Activated naive CD8-positive, alpha-beta T cell treated with anti-CD3 and anti-CD28 coated beads, Interleukin-2, amount 10 ng/mL, durations not matched to agents 7 days and 5 days (primary cell): Measurements from ENCODE around the gene TLL2. TPM values are rescaled to one million over a fixed set of nuclear protein-coding genes. Genes with fewer than 3 reads are reported as not detected.

Experiments
- ATAC-seq: fragments of 150-1000 bp; cut with Tn5 transposase; one replicate; pipeline ENCODE4 v1.10.0; 2021; ENCODE audit warnings: low read depth, moderate library complexity
- POLR2A ChIA-PET: fragments of 350-600 bp; sonication (Branson Sonifier 250); formaldehyde crosslinking; loops from one replicate; lab custom pipeline; 2021; ENCODE audit warnings: antibody characterized with exemption; lab: Charles Lee
- DNase-seq: peaks from one replicate; pipeline ENCODE4 v3.0.0; 2021
- H3K27ac Mint-ChIP-seq: one replicate; pipeline ENCODE4 v1.8.0; 2022; ENCODE audit warnings: mild to moderate bottlenecking, mixed read lengths
- H3K27me3 Mint-ChIP-seq: one replicate; pipeline ENCODE4 v1.8.0; 2022; ENCODE audit warnings: mild to moderate bottlenecking, moderate library complexity, mixed read lengths
- H3K36me3 Mint-ChIP-seq: one replicate; pipeline ENCODE4 v1.8.0; 2021; ENCODE audit warnings: mild to moderate bottlenecking, mixed read lengths
- H3K4me1 Mint-ChIP-seq: one replicate; pipeline ENCODE4 v1.8.0; 2021; ENCODE audit warnings: mixed read lengths
- H3K4me3 Mint-ChIP-seq: one replicate; pipeline ENCODE4 v1.8.0; 2022; ENCODE audit warnings: mild to moderate bottlenecking, moderate library complexity, mixed read lengths
- H3K9me3 Mint-ChIP-seq: one replicate; pipeline ENCODE4 v1.8.0; 2021; ENCODE audit warnings: mixed read lengths
- total RNA-seq, 2 experiments: library from RNA; stranded (reverse); gene quantifications; one replicate each; pipeline ENCODE4 v1.2.3, GENCODE V29; 2021

Gene TLL2
- total RNA-seq, 2 experiments from 2014 or later: not detected

DNA sequence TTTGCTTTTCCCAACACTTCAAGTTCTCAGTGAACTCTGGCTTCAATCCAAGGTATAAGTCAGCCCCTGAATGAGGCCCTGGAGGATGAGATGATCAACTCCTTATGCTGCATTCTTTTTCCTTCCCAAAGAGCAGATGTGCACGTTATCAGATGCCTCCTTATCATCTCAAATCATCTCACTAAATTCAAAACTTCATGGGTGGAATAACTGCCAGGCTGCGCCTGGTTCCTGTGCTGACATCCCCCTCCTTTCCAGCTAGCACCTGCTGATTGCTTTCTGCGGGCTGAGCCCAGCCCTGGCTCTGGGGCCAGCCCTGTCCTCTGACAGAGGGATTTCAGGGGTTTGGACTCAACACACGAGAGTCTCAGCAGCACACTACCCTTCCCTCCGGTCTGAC lies 44.9 kb downstream of the TLL2 start:
- peaks cover 18% of the 10 kb centered on the region for H3K27me3 Mint-ChIP-seq
- POLR2A ChIA-PET: no interaction called here
- ATAC-seq (no peak), DNase-seq (no peak)
- no peaks in the 10 kb centered on the region for H3K36me3 Mint-ChIP-seq
- H3K27ac Mint-ChIP-seq: no peak overlapping the region
- H3K9me3 Mint-ChIP-seq: no peaks in the 10 kb centered on the region
- H3K4me1 Mint-ChIP-seq: peaks cover 3% of the 10 kb centered on the region
- H3K4me3 Mint-ChIP-seq: no peak overlapping the region

DNA sequence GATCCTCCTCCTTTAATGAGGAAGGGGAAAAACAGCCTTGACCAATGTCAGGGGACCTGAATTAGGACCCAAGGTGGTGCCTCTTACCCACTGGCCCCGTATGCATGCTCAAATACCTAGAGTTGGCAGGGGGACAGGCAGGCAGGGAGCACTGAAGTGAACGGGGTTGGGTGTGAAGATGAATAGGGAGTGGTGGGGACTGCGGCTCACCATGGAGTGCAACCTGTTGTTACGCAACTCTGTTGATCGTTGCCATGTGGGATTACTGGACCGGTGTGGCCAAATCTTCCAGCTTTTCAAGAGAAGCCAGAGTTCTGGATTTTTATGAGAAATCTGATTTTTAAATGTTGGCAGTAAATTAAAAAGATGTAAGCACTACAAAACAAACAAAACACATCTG lies 48.1 kb downstream of the TLL2 start:
- POLR2A ChIA-PET: no interaction called here
- DNase-seq: no peak
- H3K4me3 Mint-ChIP-seq: no peak overlapping the region
- H3K27me3 Mint-ChIP-seq: peaks cover 17% of the 10 kb centered on the region
- no peaks in the 10 kb centered on the region for H3K36me3 Mint-ChIP-seq
- H3K4me1 Mint-ChIP-seq: peaks cover 3% of the 10 kb centered on the region
- no peak overlapping the region for H3K27ac Mint-ChIP-seq
- H3K9me3 Mint-ChIP-seq: peaks cover 6% of the 10 kb centered on the region
- no peak for ATAC-seq

GRCh38 chr10:96463562-96463961 lies 50.2 kb downstream of the TLL2 start:
- DNase-seq (no peak), ATAC-seq (no peak)
- Mint-ChIP-seq H3K4me3 (no peak overlapping the region), H3K9me3 (peaks cover 10% of the 10 kb centered on the region), H3K27me3 (peaks cover 21% of the 10 kb centered on the region), H3K4me1 (no peaks in the 10 kb centered on the region), H3K36me3 (no peaks in the 10 kb centered on the region), H3K27ac (no peak overlapping the region)
- POLR2A ChIA-PET: no interaction called here

DNA sequence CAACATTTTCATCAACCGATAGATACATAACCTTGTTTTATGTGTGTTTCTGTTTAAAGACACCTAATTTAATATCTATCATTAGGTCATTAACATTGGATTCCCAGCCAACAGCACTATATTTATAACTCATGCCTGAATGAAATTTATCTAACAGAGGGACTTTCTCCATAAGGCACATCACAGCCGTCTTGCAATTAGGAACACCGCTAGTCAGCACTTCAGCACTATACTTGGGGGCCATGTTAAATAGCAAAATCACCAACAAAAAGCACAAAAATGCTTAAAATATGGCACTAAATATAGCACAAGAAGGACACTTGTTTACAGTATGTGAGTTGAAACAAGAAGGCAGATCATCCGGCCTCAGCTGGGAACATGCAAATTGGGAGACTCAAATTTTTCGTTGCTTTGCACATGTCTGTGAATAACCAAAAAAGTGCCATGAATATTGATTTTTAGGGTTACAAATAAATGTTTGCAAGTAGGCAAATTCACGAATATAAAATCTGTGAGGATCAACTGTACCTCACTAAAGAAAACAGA lies 51.0 kb downstream of the TLL2 start:
- no peak overlapping the region for H3K27ac Mint-ChIP-seq
- peaks cover 10% of the 10 kb centered on the region for H3K9me3 Mint-ChIP-seq
- no peak overlapping the region for H3K4me3 Mint-ChIP-seq
- DNase-seq: no peak
- POLR2A ChIA-PET: no interaction called here
- no peaks in the 10 kb centered on the region for H3K36me3 Mint-ChIP-seq
- H3K4me1 Mint-ChIP-seq: no peaks in the 10 kb centered on the region
- H3K27me3 Mint-ChIP-seq: peaks cover 17% of the 10 kb centered on the region
- ATAC-seq: no peak

- no peak overlapping the region for H3K27ac Mint-ChIP-seq
- POLR2A ChIA-PET: no interaction called here
- ATAC-seq (no peak), DNase-seq (no peak)
- H3K4me3 Mint-ChIP-seq: no peak overlapping the region
- H3K4me1 Mint-ChIP-seq: no peaks in the 10 kb centered on the region
- no peaks in the 10 kb centered on the region for H3K36me3 Mint-ChIP-seq
- peaks cover 11% of the 10 kb centered on the region for H3K27me3 Mint-ChIP-seq
- peaks cover 10% of the 10 kb centered on the region for H3K9me3 Mint-ChIP-seq
Measured at GRCh38 chr10:96460316-96460715, 53.4 kb downstream of the TLL2 start.

DNA sequence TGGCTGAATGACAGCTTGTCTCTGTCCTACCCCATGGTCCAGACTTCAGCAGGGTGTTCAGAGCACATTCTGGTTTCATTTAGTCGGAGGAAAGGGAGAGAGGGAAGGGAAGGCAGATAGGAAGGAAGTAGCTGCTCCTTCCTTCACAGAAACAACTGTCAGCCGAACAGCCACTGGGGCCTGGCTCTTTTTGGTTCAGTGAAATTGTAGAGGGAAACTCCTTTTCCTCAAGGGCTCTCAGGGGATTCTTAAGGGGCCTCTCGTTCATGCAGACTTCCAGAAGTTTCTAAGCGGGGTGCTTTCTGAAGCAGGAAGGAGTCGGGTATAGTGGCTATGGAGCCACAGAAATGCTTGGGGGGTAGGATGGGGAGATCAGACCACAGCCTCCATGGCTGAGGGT lies 56.4 kb downstream of the TLL2 start:
- POLR2A ChIA-PET: no interaction called here
- DNase-seq: no peak
- no peak for ATAC-seq
- H3K27ac Mint-ChIP-seq: no peak overlapping the region
- no peaks in the 10 kb centered on the region for H3K4me1 Mint-ChIP-seq
- no peak overlapping the region for H3K4me3 Mint-ChIP-seq
- H3K36me3 Mint-ChIP-seq: no peaks in the 10 kb centered on the region
- peaks cover 11% of the 10 kb centered on the region for H3K27me3 Mint-ChIP-seq
- peaks cover 10% of the 10 kb centered on the region for H3K9me3 Mint-ChIP-seq

DNA sequence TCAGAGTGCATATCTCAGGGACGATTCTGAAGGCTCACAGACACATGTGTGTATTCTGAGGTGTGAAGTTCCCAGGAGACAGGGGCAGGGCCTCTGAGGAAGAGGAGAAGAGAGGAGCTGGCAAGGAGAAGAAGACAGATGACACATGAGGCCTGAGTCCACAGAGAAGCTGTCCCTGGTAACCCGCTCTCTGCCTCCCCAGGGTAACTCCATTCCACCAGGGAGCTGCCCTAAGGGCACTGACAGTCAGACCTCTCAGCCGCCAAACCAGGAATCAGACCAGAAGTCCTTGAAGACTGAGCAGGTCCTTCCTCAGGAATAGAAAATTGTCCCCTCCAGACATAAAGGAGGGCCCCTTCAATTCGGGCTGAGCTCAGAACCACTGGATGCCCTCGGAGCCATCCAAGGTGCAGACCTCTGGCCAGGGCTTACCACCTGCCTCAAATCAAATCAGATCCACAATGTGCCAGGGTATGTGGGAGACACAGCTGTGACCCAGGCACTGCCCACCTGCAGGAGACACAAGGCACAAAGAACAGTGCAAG lies 57.4 kb downstream of the TLL2 start:
- Mint-ChIP-seq H3K9me3 (peaks cover 7% of the 10 kb centered on the region), H3K4me1 (no peaks in the 10 kb centered on the region), H3K4me3 (no peak overlapping the region), H3K27ac (no peak overlapping the region), H3K36me3 (no peaks in the 10 kb centered on the region), H3K27me3 (peaks cover 14% of the 10 kb centered on the region)
- POLR2A ChIA-PET: no interaction called here
- DNase-seq (no peak), ATAC-seq (no peak)

DNA sequence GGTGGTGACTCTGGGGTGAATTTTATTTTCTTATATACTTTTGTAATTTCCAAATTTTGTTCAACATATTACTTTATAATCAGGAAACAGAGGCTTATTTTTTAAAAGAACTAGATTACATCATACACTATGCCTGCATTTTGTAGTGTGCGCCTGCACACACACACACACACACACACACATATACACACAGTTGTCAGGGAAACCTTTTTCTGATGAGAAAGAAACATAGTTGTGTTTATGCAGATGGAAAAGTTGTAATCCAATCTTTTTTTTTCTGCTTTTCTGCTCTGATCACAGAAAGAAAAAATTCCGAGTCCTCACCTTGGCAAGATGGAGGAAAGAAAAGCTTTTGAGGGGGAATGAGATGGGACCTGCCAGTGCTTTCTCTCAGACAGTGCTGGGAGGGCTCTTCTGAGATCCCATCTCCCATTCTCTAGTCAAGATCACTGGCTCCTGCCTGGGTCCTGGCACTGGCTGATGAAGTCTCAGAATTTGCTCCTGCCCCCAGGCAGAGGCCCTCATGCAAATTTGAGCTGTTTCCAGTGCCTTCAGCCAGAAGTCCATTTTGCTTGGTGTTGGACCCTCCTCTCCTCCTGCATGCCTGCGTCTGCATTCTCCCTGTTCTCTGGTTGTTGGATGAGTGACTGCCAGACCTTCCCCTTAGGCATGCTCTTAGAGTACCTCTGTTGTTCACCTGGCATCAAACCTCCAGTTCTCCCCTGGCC lies 59.7 kb downstream of the TLL2 start:
- Mint-ChIP-seq H3K27me3 (peaks cover 8% of the 10 kb centered on the region), H3K27ac (no peak overlapping the region), H3K4me3 (no peak overlapping the region), H3K36me3 (no peaks in the 10 kb centered on the region), H3K9me3 (no peaks in the 10 kb centered on the region), H3K4me1 (no peaks in the 10 kb centered on the region)
- ATAC-seq (no peak), DNase-seq (no peak)
- POLR2A ChIA-PET: no interaction called here

- Mint-ChIP-seq H3K9me3 (no peaks in the 10 kb centered on the region), H3K27ac (no peak overlapping the region), H3K36me3 (no peaks in the 10 kb centered on the region), H3K4me3 (no peak overlapping the region), H3K4me1 (no peaks in the 10 kb centered on the region), H3K27me3 (peaks cover 10% of the 10 kb centered on the region)
- no peak for DNase-seq
- POLR2A ChIA-PET: no interaction called here
- ATAC-seq: no peak
Measured at GRCh38 chr10:96452494-96453153, 61.1 kb downstream of the TLL2 start.

- no peak overlapping the region for H3K27ac Mint-ChIP-seq
- no peaks in the 10 kb centered on the region for H3K36me3 Mint-ChIP-seq
- ATAC-seq (no peak), DNase-seq (no peak)
- H3K4me3 Mint-ChIP-seq: no peak overlapping the region
- no peaks in the 10 kb centered on the region for H3K9me3 Mint-ChIP-seq
- H3K4me1 Mint-ChIP-seq: no peaks in the 10 kb centered on the region
- peaks cover 10% of the 10 kb centered on the region for H3K27me3 Mint-ChIP-seq
- POLR2A ChIA-PET: no interaction called here
Measured at GRCh38 chr10:96450529-96451207, 63.1 kb downstream of the TLL2 start.

DNA sequence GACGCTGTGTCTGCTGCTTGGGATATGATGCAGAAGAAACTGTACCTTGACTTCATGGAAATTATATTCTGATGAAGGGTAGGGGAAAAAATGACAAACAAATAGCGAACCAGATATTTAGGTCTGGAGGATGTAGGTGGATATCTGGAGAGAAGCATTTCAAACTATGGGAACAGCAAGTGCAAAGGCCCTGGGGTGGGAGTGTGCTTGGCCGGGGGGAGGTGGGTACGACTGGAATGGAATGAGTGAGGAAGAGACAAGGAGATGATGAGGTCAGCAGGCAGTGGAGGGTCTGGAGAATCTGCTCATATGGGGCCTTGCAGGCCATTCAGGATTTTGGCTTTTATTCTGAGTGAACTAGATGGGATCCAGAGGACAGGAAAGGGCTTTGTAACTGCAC lies 65.2 kb downstream of the TLL2 start:
- no peak overlapping the region for H3K27ac Mint-ChIP-seq
- H3K27me3 Mint-ChIP-seq: peaks cover 10% of the 10 kb centered on the region
- H3K36me3 Mint-ChIP-seq: no peaks in the 10 kb centered on the region
- ATAC-seq (no peak), DNase-seq (no peak)
- H3K4me3 Mint-ChIP-seq: no peak overlapping the region
- POLR2A ChIA-PET: no interaction called here
- H3K9me3 Mint-ChIP-seq: no peaks in the 10 kb centered on the region
- H3K4me1 Mint-ChIP-seq: no peaks in the 10 kb centered on the region

- Mint-ChIP-seq H3K4me3 (no peak overlapping the region), H3K4me1 (no peaks in the 10 kb centered on the region), H3K9me3 (no peaks in the 10 kb centered on the region), H3K27ac (no peak overlapping the region), H3K27me3 (peaks cover 10% of the 10 kb centered on the region), H3K36me3 (no peaks in the 10 kb centered on the region)
- POLR2A ChIA-PET: no interaction called here
- no peak for ATAC-seq
- no peak for DNase-seq
Measured at GRCh38 chr10:96448021-96448457, 65.7 kb downstream of the TLL2 start.

DNA sequence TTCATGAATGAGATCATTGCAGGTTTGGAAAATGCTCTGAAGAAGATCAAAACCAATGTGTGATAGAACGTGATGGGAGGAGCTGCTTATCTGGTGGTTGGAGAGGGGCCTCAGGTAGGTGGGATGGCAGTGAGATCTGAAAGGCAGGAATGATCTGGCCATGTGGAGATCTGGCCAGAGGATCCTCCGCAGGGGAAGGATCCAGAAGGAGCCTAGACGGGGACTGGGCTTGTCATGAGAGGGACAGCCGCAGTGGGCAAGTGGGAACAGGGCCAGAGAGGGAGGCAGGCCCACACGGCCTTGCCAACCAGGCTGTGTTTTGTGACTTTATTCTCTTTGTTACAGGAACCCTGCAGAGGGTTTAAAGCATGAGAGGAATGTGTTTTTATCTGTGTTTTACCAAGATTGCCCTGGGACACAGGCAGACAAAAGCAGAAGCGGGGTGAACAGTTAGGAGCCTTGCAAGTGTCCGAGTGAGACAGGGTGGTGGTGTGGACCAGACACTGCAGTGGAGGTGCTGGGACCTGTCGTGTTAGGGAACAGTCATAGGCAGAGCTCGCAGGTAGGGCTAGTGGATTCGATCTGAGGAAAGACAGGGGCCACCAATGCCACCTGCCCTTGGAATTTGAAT lies 66.6 kb downstream of the TLL2 start:
- DNase-seq (no peak), ATAC-seq (no peak)
- Mint-ChIP-seq H3K36me3 (no peaks in the 10 kb centered on the region), H3K4me1 (no peaks in the 10 kb centered on the region), H3K9me3 (no peaks in the 10 kb centered on the region), H3K27ac (no peak overlapping the region), H3K27me3 (peaks cover 10% of the 10 kb centered on the region), H3K4me3 (no peak overlapping the region)
- POLR2A ChIA-PET: no interaction called here
